Stimulated activated CD8-positive, alpha-beta memory T cell treated with anti-CD3 and anti-CD28 coated beads, Interleukin-12 subunit alpha, Interleukin-12 subunit beta, amount 100 ng/mL, for 1 hour (primary cell): Measurements from ENCODE around the gene RPS19.

Experiments used
- DNase-seq: peaks from one replicate; pipeline ENCODE4 v3.0.0-alpha.2; 2020; ENCODE audit warnings: low read depth

The RPS19 gene

GRCh38 chr19:41859618-41860418, at the start of gene RPS19:
TSS of gene RPS19 (plus strand) at chr19:41860255. CDS start at chr19:41860775, 520 bp downstream.
- DNase-seq: peak; percentile 98

GRCh38 chr19:41810301-41810700, 49.8 kb upstream of the RPS19 start:
- DNase-seq: no peak

GRCh38 chr19:41811036-41811435, 49.0 kb upstream of the RPS19 start:
- no peak for DNase-seq

- DNase-seq: no peak
Observed at GRCh38 chr19:41811981-41812380, 48.1 kb upstream of the RPS19 start.

- DNase-seq: no peak
Observed at GRCh38 chr19:41813911-41814310, 46.1 kb upstream of the RPS19 start.

GRCh38 chr19:41815301-41815700, 44.8 kb upstream of the RPS19 start:
- DNase-seq: no peak

GRCh38 chr19:41816761-41817160, 43.3 kb upstream of the RPS19 start:
- DNase-seq: no peak

GRCh38 chr19:41821003-41821735, 38.9 kb upstream of the RPS19 start:
- peak; percentile 9 for DNase-seq

GRCh38 chr19:41837981-41838708, 21.9 kb upstream of the RPS19 start:
- no peak for DNase-seq

- DNase-seq: no peak
Observed at GRCh38 chr19:41839211-41839610, 20.8 kb upstream of the RPS19 start.

GRCh38 chr19:41843371-41843770, 16.7 kb upstream of the RPS19 start:
- no peak for DNase-seq

GRCh38 chr19:41844601-41845000, 15.5 kb upstream of the RPS19 start, which contains the start of gene LYPD4:
TSS of gene LYPD4 (minus strand) at chr19:41844683. CDS start at chr19:41839285, 5,398 bp downstream.
- DNase-seq: no peak

GRCh38 chr19:41845001-41845050, 15.2 kb upstream of the RPS19 start, which contains the start of gene DMRTC2:
TSS of gene DMRTC2 (plus strand) at chr19:41845042. CDS start at chr19:41847429, 2,387 bp downstream.
- no peak for DNase-seq

- no peak for DNase-seq
Observed at GRCh38 chr19:41845051-41845590, 14.9 kb upstream of the RPS19 start.

- no peak for DNase-seq
Observed at GRCh38 chr19:41847351-41848105, 12.5 kb upstream of the RPS19 start.

- no peak for DNase-seq
Observed at GRCh38 chr19:41848666-41849065, 11.4 kb upstream of the RPS19 start.

- no peak for DNase-seq
Observed at GRCh38 chr19:41849067-41849466, 11.0 kb upstream of the RPS19 start.

- DNase-seq: no peak
Observed at GRCh38 chr19:41850381-41850780, 9.7 kb upstream of the RPS19 start.

- no peak for DNase-seq
Observed at GRCh38 chr19:41851456-41851855, 8.6 kb upstream of the RPS19 start.

- DNase-seq: no peak
Observed at GRCh38 chr19:41853344-41853743, 6.7 kb upstream of the RPS19 start.

GRCh38 chr19:41853768-41854167, 6.3 kb upstream of the RPS19 start:
- no peak for DNase-seq

GRCh38 chr19:41859213-41859617, 840 bp upstream of the RPS19 start:
- DNase-seq: no peak
